Trophoblast cell (in vitro differentiated cells and primary cell): ENCODE measurements around the gene KRT3.
A peak's percentile ranks its signal among the peaks of the same experiment; 100 is the strongest.

Experiments used
- DNase-seq, 2 donors: peaks; one replicate each; pipeline ENCODE4 v3.0.0-alpha.2; 2016
- H2AFZ ChIP-seq: 2 replicates; pipeline ENCODE4 v1.6.1; 2013; ENCODE audit warnings: low read length, moderate library complexity, mild to moderate bottlenecking; ENCODE audit not compliant: insufficient read depth, poor library complexity
- H2AK5ac ChIP-seq: 2 replicates; pipeline ENCODE4 v1.6.1; 2013; ENCODE audit warnings: mild to moderate bottlenecking, low read length
- H2BK120ac ChIP-seq: 2 replicates; pipeline ENCODE4 v1.6.1; 2013; ENCODE audit warnings: low read length, mild to moderate bottlenecking, moderate library complexity; ENCODE audit not compliant: insufficient read depth, poor library complexity
- H2BK12ac ChIP-seq: 2 replicates; pipeline ENCODE4 v1.6.1; 2013; ENCODE audit warnings: mild to moderate bottlenecking, low read length, moderate library complexity
- H2BK5ac ChIP-seq: 2 replicates; pipeline ENCODE4 v1.6.1; 2013; ENCODE audit warnings: low read length, low read depth, moderate library complexity, mild to moderate bottlenecking; ENCODE audit not compliant: poor library complexity
- H3K14ac ChIP-seq: 2 replicates; pipeline ENCODE4 v1.6.1; 2013; ENCODE audit warnings: mild to moderate bottlenecking, low read length
- H3K18ac ChIP-seq: 2 replicates; pipeline ENCODE4 v1.6.1; 2013; ENCODE audit warnings: mild to moderate bottlenecking, low read length
- H3K23ac ChIP-seq: 2 replicates; pipeline ENCODE4 v1.6.1; 2013; ENCODE audit warnings: low read length
- H3K27ac ChIP-seq: 2 replicates; pipeline ENCODE4 v1.5.1; 2013; ENCODE audit warnings: low read depth, mild to moderate bottlenecking, inconsistent platforms, low read length, moderate library complexity
- H3K27me3 ChIP-seq: 2 replicates; pipeline ENCODE4 v1.6.1; 2013; ENCODE audit warnings: inconsistent platforms, mild to moderate bottlenecking, low read length, moderate library complexity; ENCODE audit not compliant: insufficient read depth
- H3K36me3 ChIP-seq, 2 experiments: 1 replicate in 1 of 2; 2 replicates in 1 of 2; pipeline ENCODE4 v1.6.1; 2013; ENCODE audit warnings: low read length in 2 of 2, mild to moderate bottlenecking in 2 of 2, moderate library complexity in 1 of 2; ENCODE audit not compliant: insufficient read depth in 2 of 2, control insufficient read depth in 1 of 2
- H3K4ac ChIP-seq: 2 replicates; pipeline ENCODE4 v1.6.1; 2013; ENCODE audit warnings: low read depth, mild to moderate bottlenecking, low read length, moderate library complexity
- H3K4me1 ChIP-seq, 2 experiments: 1 replicate in 1 of 2; 2 replicates in 1 of 2; pipeline ENCODE4 v1.6.1; 2013; ENCODE audit warnings: low read length in 2 of 2, mild to moderate bottlenecking in 2 of 2, moderate library complexity in 1 of 2; ENCODE audit not compliant: insufficient read depth in 2 of 2, control insufficient read depth in 1 of 2
- H3K4me2 ChIP-seq: 2 replicates; pipeline ENCODE4 v1.6.1; 2013; ENCODE audit warnings: inconsistent platforms, mild to moderate bottlenecking, low read length, moderate library complexity
- H3K4me3 ChIP-seq: 2 replicates; pipeline ENCODE4 v1.5.1; 2013; ENCODE audit warnings: mild to moderate bottlenecking, low read depth, low read length, inconsistent platforms
- H3K79me1 ChIP-seq: one replicate; pipeline ENCODE4 v1.6.1; 2013; ENCODE audit warnings: low read length
- H3K79me2 ChIP-seq: 2 replicates; pipeline ENCODE4 v1.6.1; 2013; ENCODE audit warnings: low read length, mild to moderate bottlenecking; ENCODE audit not compliant: control insufficient read depth, insufficient read depth, poor library complexity
- H3K9ac ChIP-seq: 2 replicates; pipeline ENCODE4 v1.6.1; 2013; ENCODE audit warnings: mild to moderate bottlenecking, low read length
- H3K9me3 ChIP-seq: 2 replicates; pipeline ENCODE4 v1.6.1; 2013; ENCODE audit warnings: low read depth, mild to moderate bottlenecking, control low read depth, inconsistent platforms, low read length; ENCODE audit not compliant: insufficient read depth
- H4K12ac ChIP-seq: 2 replicates; pipeline ENCODE4 v1.6.1; 2013; ENCODE audit warnings: low read depth, mild to moderate bottlenecking, low read length, moderate library complexity
- H4K8ac ChIP-seq: 2 replicates; pipeline ENCODE4 v1.6.1; 2013; ENCODE audit warnings: low read depth, mild to moderate bottlenecking, low read length, moderate library complexity
- H4K91ac ChIP-seq: one replicate; pipeline ENCODE4 v1.6.1; 2013; ENCODE audit warnings: low read depth, mild to moderate bottlenecking, low read length, moderate library complexity
- WGBS: extraction: QIAGEN DNeasy Blood & Tissue Kit; methylation state at CpG from one replicate; pipeline ENCODE4 v1.1.7; 2013; ENCODE audit warnings: missing lambda C conversion rate; ENCODE audit not compliant: insufficient read length, insufficient coverage; ENCODE audit errors: extremely low coverage; 5-methylcytosine and 5-hydroxymethylcytosine counted together

KRT3 gene

GRCh38 chr12:52801773-52802172 lies 5.9 kb upstream of the KRT3 start:
- no peaks in the 10 kb centered on the region for H3K9me3 ChIP-seq
- H3K14ac ChIP-seq, result no peak overlapping the region
- WGBS, result no CpG with 5 or more reads among the region's 3 CpGs
- H2BK5ac ChIP-seq, result no peak overlapping the region
- no peak for DNase-seq
- H4K91ac ChIP-seq, result no peak overlapping the region
- H2AK5ac ChIP-seq, result no peak overlapping the region
- H3K79me1 ChIP-seq, result no peaks in the 10 kb centered on the region
- no peak overlapping the region for H2AFZ ChIP-seq
- no peaks in the 10 kb centered on the region for H3K27me3 ChIP-seq
- no peak overlapping the region for H3K23ac ChIP-seq
- no peak overlapping the region for H2BK120ac ChIP-seq
- H2BK12ac ChIP-seq, result no peak overlapping the region
- H3K18ac ChIP-seq, result no peak overlapping the region
- no peak overlapping the region for H3K9ac ChIP-seq
- no peak overlapping the region for H4K8ac ChIP-seq
- H3K4me1 ChIP-seq, result no peaks in the 10 kb centered on the region
- no peak overlapping the region for H4K12ac ChIP-seq
- H3K4ac ChIP-seq, result no peak overlapping the region
- no peak overlapping the region for H3K4me2 ChIP-seq
- H3K27ac ChIP-seq, result no peak overlapping the region
- H3K79me2 ChIP-seq, result no peaks in the 10 kb centered on the region
- no peak overlapping the region for H3K4me3 ChIP-seq
- no peaks in the 10 kb centered on the region for H3K36me3 ChIP-seq

GRCh38 chr12:52800259-52800917 lies 4.5 kb upstream of the KRT3 start:
- no peak overlapping the region for H3K4me3 ChIP-seq
- H3K4me2 ChIP-seq, result no peak overlapping the region
- no peak overlapping the region for H3K14ac ChIP-seq
- H3K18ac ChIP-seq, result no peak overlapping the region
- no peaks in the 10 kb centered on the region for H3K79me1 ChIP-seq
- H3K36me3 ChIP-seq, result no peaks in the 10 kb centered on the region
- no peak overlapping the region for H2BK12ac ChIP-seq
- no peak overlapping the region for H4K91ac ChIP-seq
- H2BK120ac ChIP-seq, result no peak overlapping the region
- WGBS, result no CpG with 5 or more reads among the region's 1 CpG
- no peak overlapping the region for H4K12ac ChIP-seq
- no peak overlapping the region for H3K4ac ChIP-seq
- H3K27ac ChIP-seq, result no peak overlapping the region
- DNase-seq, result no peak
- H2AFZ ChIP-seq, result no peak overlapping the region
- H3K9me3 ChIP-seq, result no peaks in the 10 kb centered on the region
- no peak overlapping the region for H3K23ac ChIP-seq
- no peak overlapping the region for H2BK5ac ChIP-seq
- no peak overlapping the region for H2AK5ac ChIP-seq
- H4K8ac ChIP-seq, result no peak overlapping the region
- H3K79me2 ChIP-seq, result no peaks in the 10 kb centered on the region
- no peaks in the 10 kb centered on the region for H3K4me1 ChIP-seq
- no peak overlapping the region for H3K9ac ChIP-seq
- no peaks in the 10 kb centered on the region for H3K27me3 ChIP-seq

DNA sequence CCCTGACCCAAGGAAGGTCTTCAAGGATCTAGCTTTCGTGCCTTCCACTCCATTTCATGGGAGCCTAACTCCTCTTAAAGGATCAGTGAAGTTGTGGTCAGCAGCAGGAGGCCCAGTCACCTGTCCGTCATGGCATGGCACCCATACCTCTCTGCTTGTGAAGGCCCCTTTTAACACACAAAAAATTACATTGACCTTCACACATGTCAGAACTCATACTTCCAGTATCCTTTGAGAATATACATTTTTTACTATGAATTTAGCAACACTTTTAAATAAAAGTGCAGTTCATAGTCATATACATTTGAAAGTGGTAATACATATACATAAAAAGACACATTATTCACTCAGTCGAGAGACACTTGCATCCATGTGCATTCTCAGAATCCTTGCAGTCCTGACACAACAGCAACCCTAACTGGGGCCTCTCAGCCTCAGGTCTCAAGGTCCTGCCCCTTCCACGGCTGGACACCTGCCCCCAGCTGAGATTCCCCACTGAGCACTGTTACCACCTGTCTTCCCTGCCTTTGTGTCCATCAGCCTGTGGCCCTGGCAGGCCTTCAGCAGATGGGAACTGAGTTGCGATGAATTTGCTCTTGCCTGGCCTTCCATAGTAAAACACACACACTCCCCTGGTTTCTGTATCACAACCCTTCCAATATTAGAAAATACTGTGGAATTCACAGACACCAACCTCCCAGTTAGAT lies 3.7 kb upstream of the KRT3 start:
- Histone ChIP-seq H3K27ac (no peak overlapping the region), H2BK120ac (no peak overlapping the region), H4K91ac (no peak overlapping the region), H2BK5ac (no peak overlapping the region), H3K4me2 (no peak overlapping the region), H3K36me3 (no peaks in the 10 kb centered on the region), H3K9ac (no peak overlapping the region), H2AFZ (no peak overlapping the region), H3K4me3 (no peak overlapping the region), H4K8ac (no peak overlapping the region), H3K14ac (no peak overlapping the region), H3K4me1 (no peaks in the 10 kb centered on the region), H3K23ac (no peak overlapping the region), H3K9me3 (no peaks in the 10 kb centered on the region), H2BK12ac (no peak overlapping the region), H3K4ac (no peak overlapping the region), H3K79me1 (no peaks in the 10 kb centered on the region), H2AK5ac (no peak overlapping the region), H3K18ac (no peak overlapping the region), H3K79me2 (no peaks in the 10 kb centered on the region), H3K27me3 (no peaks in the 10 kb centered on the region), H4K12ac (no peak overlapping the region)
- no peak for DNase-seq
- WGBS, result no CpG with 5 or more reads among the region's 5 CpGs

GRCh38 chr12:52798671-52799504 lies 3.0 kb upstream of the KRT3 start:
- Histone ChIP-seq H3K9me3 (peaks cover under 1% of the 10 kb centered on the region), H3K18ac (no peak overlapping the region), H4K91ac (no peak overlapping the region), H3K36me3 (no peaks in the 10 kb centered on the region), H3K23ac (no peak overlapping the region), H2BK120ac (no peak overlapping the region), H3K9ac (no peak overlapping the region), H3K27ac (no peak overlapping the region), H4K12ac (no peak overlapping the region), H2BK5ac (no peak overlapping the region), H4K8ac (no peak overlapping the region), H3K14ac (no peak overlapping the region), H3K4me1 (no peaks in the 10 kb centered on the region), H3K27me3 (no peaks in the 10 kb centered on the region), H3K4me2 (no peak overlapping the region), H3K4me3 (no peak overlapping the region), H3K79me1 (no peaks in the 10 kb centered on the region), H3K79me2 (no peaks in the 10 kb centered on the region), H2AFZ (no peak overlapping the region), H2BK12ac (no peak overlapping the region), H2AK5ac (no peak overlapping the region), H3K4ac (no peak overlapping the region)
- WGBS, result no CpG with 5 or more reads among the region's 7 CpGs
- DNase-seq, result peak; percentile 71 to 84
